Neural crest cell (in vitro differentiated cells): ENCODE measurements around the gene CYB5R2. TPM values are rescaled to one million over a fixed set of nuclear protein-coding genes. Genes with fewer than 3 reads are reported as not detected.

ENCODE experiments used
- DNase-seq: peaks from one replicate; pipeline ENCODE4 v3.0.0; 2021; ENCODE audit warnings: low read depth, mixed read lengths, low spot score
- H3K27ac Mint-ChIP-seq: one replicate; pipeline ENCODE4 v1.8.0; 2021; ENCODE audit warnings: mild to moderate bottlenecking, mixed read lengths; ENCODE audit not compliant: unreplicated experiment
- H3K27me3 Mint-ChIP-seq: 2 replicates; pipeline ENCODE4 v1.8.0; 2021; ENCODE audit warnings: low read depth, mild to moderate bottlenecking, mixed read lengths
- H3K36me3 Mint-ChIP-seq: 2 replicates; pipeline ENCODE4 v1.8.0; 2021; ENCODE audit warnings: low read depth, mild to moderate bottlenecking, mixed read lengths
- H3K4me1 Mint-ChIP-seq: 2 replicates; pipeline ENCODE4 v1.8.0; 2021; ENCODE audit warnings: mixed read lengths
- H3K4me3 Mint-ChIP-seq: one replicate; pipeline ENCODE4 v1.8.0; 2021; ENCODE audit warnings: mild to moderate bottlenecking, mixed read lengths
- H3K9me3 Mint-ChIP-seq: 2 replicates; pipeline ENCODE4 v1.8.0; 2021; ENCODE audit warnings: mixed read lengths
- CTCF ChIP-seq: fragments of 200-600 bp; sonication (generic); conservative IDR thresholded peaks from 2 replicates; pipeline ENCODE4 v1.5.0; 2021; ENCODE audit warnings: antibody characterized with exemption, mild to moderate bottlenecking
- total RNA-seq: library from RNA; stranded (reverse); gene quantifications from 2 replicates; pipeline ENCODE4 v1.2.1, GENCODE V29; 2021

The CYB5R2 gene
- total RNA-seq, 1 donor from 2014 or later: 15.1 TPM

- Mint-ChIP-seq H3K4me1 (peaks cover 30% of the 10 kb centered on the region), H3K36me3 (no peaks in the 10 kb centered on the region), H3K4me3 (no peak overlapping the region), H3K27me3 (peaks cover 36% of the 10 kb centered on the region), H3K27ac (no peak overlapping the region), H3K9me3 (no peaks in the 10 kb centered on the region)
- no peak for TF ChIP-seq CTCF
- DNase-seq: no peak
Observed at GRCh38 chr11:7677071-7677470, 3.8 kb upstream of the CYB5R2 start.

- Mint-ChIP-seq H3K27me3 (peaks cover 36% of the 10 kb centered on the region), H3K9me3 (no peaks in the 10 kb centered on the region), H3K4me3 (no peak overlapping the region), H3K27ac (no peak overlapping the region), H3K36me3 (no peaks in the 10 kb centered on the region), H3K4me1 (peaks cover 30% of the 10 kb centered on the region)
- TF ChIP-seq CTCF: no peak
- DNase-seq: no peak
Observed at GRCh38 chr11:7675631-7676030, 2.3 kb upstream of the CYB5R2 start.

- peaks cover 36% of the 10 kb centered on the region for H3K27me3 Mint-ChIP-seq
- H3K36me3 Mint-ChIP-seq: no peaks in the 10 kb centered on the region
- H3K27ac Mint-ChIP-seq: no peak overlapping the region
- TF ChIP-seq CTCF: no peak
- peak; percentile 25 for DNase-seq
- peak overlapping the region; percentile 81 for H3K4me3 Mint-ChIP-seq
- H3K9me3 Mint-ChIP-seq: no peaks in the 10 kb centered on the region
- peaks cover 35% of the 10 kb centered on the region for H3K4me1 Mint-ChIP-seq
Observed at GRCh38 chr11:7673724-7674434, 579 bp upstream of the CYB5R2 start.

GRCh38 chr11:7672276-7672959 lies 882 bp downstream of the CYB5R2 start:
- peaks cover 3% of the 10 kb centered on the region for H3K36me3 Mint-ChIP-seq
- DNase-seq: no peak
- TF ChIP-seq CTCF: no peak
- peaks cover 43% of the 10 kb centered on the region for H3K4me1 Mint-ChIP-seq
- peak overlapping the region; percentile 70 for H3K4me3 Mint-ChIP-seq
- H3K27me3 Mint-ChIP-seq: peaks cover 36% of the 10 kb centered on the region
- H3K27ac Mint-ChIP-seq: peak overlapping the region; percentile 73
- no peaks in the 10 kb centered on the region for H3K9me3 Mint-ChIP-seq

GRCh38 chr11:7671347-7672215 lies 1.7 kb downstream of the CYB5R2 start:
- Mint-ChIP-seq H3K36me3 (peaks cover 3% of the 10 kb centered on the region), H3K4me1 (peaks cover 36% of the 10 kb centered on the region), H3K27me3 (peaks cover 36% of the 10 kb centered on the region), H3K27ac (peak overlapping the region; percentile 73), H3K4me3 (peak overlapping the region; percentile 19), H3K9me3 (no peaks in the 10 kb centered on the region)
- no peak for TF ChIP-seq CTCF
- no peak for DNase-seq
